Activated CD8-positive, alpha-beta T cell treated with anti-CD3 and anti-CD28 coated beads for 36 hours (primary cell): Measurements from ENCODE around the gene ABHD14A. TPM values are rescaled to one million over a fixed set of nuclear protein-coding genes. Genes with fewer than 3 reads are reported as not detected.
"Not testable (repeated sequence)": the region's sequence is repeated elsewhere in the genome, so short reads cannot be mapped to it uniquely, and the experiment has no call there.

Experiments used
- ATAC-seq: fragments of 200-7000 bp; cut with Tn5 transposase; one replicate; pipeline ENCODE4 v1.10.0; 2021; ENCODE audit warnings: mild to moderate bottlenecking, moderate library complexity
- CTCF ChIA-PET: fragments of 350-600 bp; sonication (Branson Sonifier 250); formaldehyde crosslinking; loops from one replicate; lab custom pipeline; 2021; ENCODE audit warnings: antibody characterized with exemption; lab: Charles Lee
- POLR2A ChIA-PET: fragments of 350-600 bp; sonication (Branson Sonifier 250); formaldehyde crosslinking; loops from one replicate; lab custom pipeline; 2021; ENCODE audit warnings: antibody characterized with exemption; lab: Charles Lee
- DNase-seq: peaks from one replicate; pipeline ENCODE4 v3.0.0-alpha.2; 2020
- H3K27ac Mint-ChIP-seq: one replicate; pipeline ENCODE4 v1.8.0; 2021; ENCODE audit warnings: mild to moderate bottlenecking, mixed read lengths
- H3K27me3 Mint-ChIP-seq: one replicate; pipeline ENCODE4 v1.8.0; 2021; ENCODE audit warnings: mixed read lengths
- H3K36me3 Mint-ChIP-seq: one replicate; pipeline ENCODE4 v1.8.0; 2021; ENCODE audit warnings: low read depth, mixed read lengths
- H3K4me1 Mint-ChIP-seq: one replicate; pipeline ENCODE4 v1.8.0; 2021; ENCODE audit warnings: low read depth, mixed read lengths
- H3K4me3 Mint-ChIP-seq: one replicate; pipeline ENCODE4 v1.8.0; 2021; ENCODE audit warnings: mild to moderate bottlenecking, moderate library complexity, mixed read lengths
- H3K9me3 Mint-ChIP-seq: one replicate; pipeline ENCODE4 v1.8.0; 2021; ENCODE audit warnings: mixed read lengths
- CTCF ChIP-seq: fragments of 200-600 bp; IDR thresholded peaks from one replicate; pipeline ENCODE4 v1.8.0; 2022; ENCODE audit warnings: antibody characterized with exemption, mild to moderate bottlenecking
- intact Hi-C: fragments of 100-400 bp; cut with micrococcal nuclease; formaldehyde crosslinking; loops from one replicate; pipeline ENCODE4 v1.10.0; 2022
- total RNA-seq, 2 experiments: library from RNA; stranded (reverse); gene quantifications; one replicate each; pipeline ENCODE4 v1.2.3, GENCODE V29; 2021

ABHD14A gene
- total RNA-seq, 2 experiments from 2014 or later, result 8.9 to 9.5 TPM

GRCh38 chr3:51992017-51992682 is 17.3 kb downstream of the ABHD14A start:
- POLR2A ChIA-PET, result interaction anchor here (0.6 to 7.1 kb wide), 24 partner anchors 12 to 489 kb away, joined by 3 to 267 read pairs (median 4); partner anchors contain the start of genes ABHD14A, ABHD14B, ACY1 and DUSP7
- Mint-ChIP-seq H3K4me1 (peaks cover 33% of the 10 kb centered on the region), H3K27ac (peak overlapping the region; percentile 86), H3K27me3 (no peaks in the 10 kb centered on the region), H3K4me3 (peak overlapping the region; percentile 99), H3K36me3 (peaks cover 45% of the 10 kb centered on the region), H3K9me3 (no peaks in the 10 kb centered on the region)
- no peak for TF ChIP-seq CTCF
- CTCF ChIA-PET, result interaction anchor here (1.4 to 2.6 kb wide), 7 partner anchors 9 to 163 kb away, joined by 3 to 21 read pairs (median 6); partner anchors contain the start of genes ABHD14A, ABHD14B, ACY1 and DUSP7
- no peak for DNase-seq
- no peak for ATAC-seq
- intact Hi-C loops, result no loop called here

GRCh38 chr3:51993657-51994056 is 18.8 kb downstream of the ABHD14A start:
- intact Hi-C loops, ATAC-seq, H3K9me3 Mint-ChIP-seq, H3K27me3 Mint-ChIP-seq, DNase-seq: not testable (repeated sequence)
- POLR2A ChIA-PET, result interaction anchor here (1.2 to 7.1 kb wide), 8 partner anchors 13 to 290 kb away, joined by 4 to 267 read pairs (median 5); partner anchors contain the start of genes ABHD14A, ABHD14B, ACY1 and DUSP7
- CTCF ChIA-PET, result interaction anchor here (1.9 to 2.7 kb wide), 2 partner anchors 11 to 130 kb away, joined by 5 to 23 read pairs; partner anchors contain the start of gene ACY1
- Mint-ChIP-seq H3K4me1 (peaks cover 33% of the 10 kb centered on the region), H3K36me3 (peaks cover 45% of the 10 kb centered on the region), H3K27ac (peak overlapping the region; percentile 100), H3K4me3 (peak overlapping the region; percentile 99)

GRCh38 chr3:51994530-51994929 is 19.7 kb downstream of the ABHD14A start:
- ATAC-seq, result no peak
- peak overlapping the region; percentile 99 for H3K4me3 Mint-ChIP-seq
- no peaks in the 10 kb centered on the region for H3K9me3 Mint-ChIP-seq
- POLR2A ChIA-PET, result interaction anchor here (1.1 to 7.1 kb wide), 14 partner anchors 14 to 495 kb away, joined by 4 to 267 read pairs (median 4); partner anchors contain the start of genes ABHD14A, ABHD14B, ACY1 and DCAF1
- peaks cover 33% of the 10 kb centered on the region for H3K4me1 Mint-ChIP-seq
- peaks cover 45% of the 10 kb centered on the region for H3K36me3 Mint-ChIP-seq
- peak overlapping the region; percentile 100 for H3K27ac Mint-ChIP-seq
- intact Hi-C loops, result no loop called here
- no peak for DNase-seq
- TF ChIP-seq CTCF, result no peak
- no peaks in the 10 kb centered on the region for H3K27me3 Mint-ChIP-seq
- CTCF ChIA-PET, result interaction anchor here (1.9 to 2.7 kb wide), 2 partner anchors 12 to 129 kb away, joined by 5 to 23 read pairs; partner anchors contain the start of gene ACY1

GRCh38 chr3:51995346-51996163 is 20.7 kb downstream of the ABHD14A start, which contains the start of gene RPL29:
Gene RPL29 (minus strand): TSS chr3:51995895. CDS start chr3:51995461, 434 bp downstream.
- POLR2A ChIA-PET, result interaction anchor here (0.6 to 7.1 kb wide), 28 partner anchors 10 to 496 kb away, joined by 3 to 267 read pairs (median 4); partner anchors contain the start of genes ABHD14A, ABHD14B, ACY1 and DCAF1
- CTCF ChIA-PET, result interaction anchor here (1.0 to 2.7 kb wide), 5 partner anchors 13 to 128 kb away, joined by 5 to 23 read pairs (median 5); partner anchors contain the start of genes ABHD14B, ACY1 and RRP9
- ATAC-seq (peak; percentile 96), DNase-seq (peak; percentile 94)
- TF ChIP-seq CTCF, result no peak
- intact Hi-C loops, result no loop called here
- peak within 1 kb of the TSS; percentile 99 for H3K4me3 Mint-ChIP-seq
- H3K4me1 Mint-ChIP-seq, result peaks cover 33% of the 10 kb centered on the region
- H3K27me3 Mint-ChIP-seq, result no peaks in the 10 kb centered on the region
- H3K9me3 Mint-ChIP-seq, result no peaks in the 10 kb centered on the region
- peak within 1 kb of the TSS; percentile 100 for H3K27ac Mint-ChIP-seq
- peaks cover 45% of the 10 kb centered on the region for H3K36me3 Mint-ChIP-seq

GRCh38 chr3:51997172-51997571 is 22.3 kb downstream of the ABHD14A start:
- intact Hi-C loops, result no loop called here
- ATAC-seq, result no peak
- no peak for DNase-seq
- Mint-ChIP-seq H3K9me3 (no peaks in the 10 kb centered on the region), H3K36me3 (peaks cover 36% of the 10 kb centered on the region), H3K27me3 (no peaks in the 10 kb centered on the region), H3K27ac (no peak overlapping the region), H3K4me3 (no peak overlapping the region), H3K4me1 (peaks cover 26% of the 10 kb centered on the region)
- POLR2A ChIA-PET, result no interaction called here
- no peak for TF ChIP-seq CTCF
- CTCF ChIA-PET, result interaction anchor here (1.2 kb wide), 1 partner anchor 55 kb away, joined by 4 read pairs; the partner anchor contains the start of genes PARP3 and RRP9
